GM12878 (cell line): ENCODE data around the gene SDHC. TPM values are rescaled to one million over a fixed set of nuclear protein-coding genes. Genes with fewer than 3 reads are reported as not detected.

Source experiments
- ATAC-seq: fragments of 200-7000 bp; cut with Tn5 transposase; 3 replicates; pipeline ENCODE4 v1.9.1; 2020; ENCODE audit warnings: mild to moderate bottlenecking, moderate library complexity
- BruUV-seq: library from RNA; stranded (reverse); fragments of 400-500 nt; replicated peaks from 2 replicates; lab custom pipeline; 2021; lab: Mats Ljungman, UMichigan
- CTCF ChIA-PET: fragments of 300-600 bp; sonication (Branson Sonifier 250); formaldehyde crosslinking; extraction: SDS; loops from one replicate; lab custom pipeline; 2021; ENCODE audit warnings: inconsistent platforms; lab: Yijun Ruan, JAX
- POLR2A ChIA-PET: fragments of 350-600 bp; formaldehyde crosslinking; extraction: SDS; loops from one replicate; lab custom pipeline; 2021; ENCODE audit warnings: inconsistent platforms; lab: Charles Lee
- RAD21 ChIA-PET: fragments of 300-600 bp; sonication (Branson Sonifier 250); formaldehyde crosslinking; loops from one replicate; lab custom pipeline; 2023; ENCODE audit warnings: antibody characterized with exemption; ENCODE audit not compliant: unreplicated experiment; lab: Charles Lee
- SMC1A ChIA-PET: fragments of 300-600 bp; sonication (Branson Sonifier 250); formaldehyde crosslinking; loops from one replicate; lab custom pipeline; 2023; ENCODE audit not compliant: unreplicated experiment, uncharacterized antibody; lab: Charles Lee
- DNase-seq: peaks from one replicate; pipeline ENCODE4 v3.0.0-alpha.2; 2011; ENCODE audit warnings: low read depth, low spot score
- FAIRE-seq: peaks from 3 replicates; lab custom pipeline; 2011; peaks lifted over from hg19 to GRCh38; lab: Jason Lieb, UNC
- H2AFZ ChIP-seq: 2 replicates; pipeline ENCODE4 v1.6.0; 2011; ENCODE audit warnings: low read depth, low read length, control low read depth; ENCODE audit not compliant: control insufficient read depth
- H3K27ac ChIP-seq: 2 replicates; pipeline ENCODE4 v1.5.1; 2011; ENCODE audit warnings: control low read depth; ENCODE audit not compliant: control insufficient read depth, insufficient read depth
- H3K27me3 ChIP-seq, 2 experiments: replicated peaks in 1 of 2; 2 replicates each; pipeline versions ENCODE4 v1.6.0 to v1.6.1; 2011; ENCODE audit warnings: low read length in 1 of 2; ENCODE audit not compliant: control insufficient read depth in 2 of 2, insufficient read depth in 2 of 2
- H3K36me3 ChIP-seq, 2 experiments: 2 replicates each; pipeline ENCODE4 v1.5.1; 2011; ENCODE audit warnings: low read length in 1 of 2; ENCODE audit not compliant: control insufficient read depth in 2 of 2, insufficient read depth in 2 of 2
- H3K4me1 ChIP-seq: 2 replicates; pipeline ENCODE4 v1.6.1; 2011; ENCODE audit warnings: mild to moderate bottlenecking, low read length, moderate library complexity, mixed read lengths; ENCODE audit not compliant: control insufficient read depth, insufficient read depth
- H3K4me2 ChIP-seq: 2 replicates; pipeline ENCODE4 v1.6.0; 2011; ENCODE audit warnings: control low read depth; ENCODE audit not compliant: control insufficient read depth, insufficient read depth
- H3K4me3 ChIP-seq: fragments of 200-600 bp; sonication (generic); 2 replicates; pipeline ENCODE4 v1.5.1; 2016
- H3K79me2 ChIP-seq: 2 replicates; pipeline ENCODE4 v1.6.0; 2011; ENCODE audit warnings: low read length; ENCODE audit not compliant: control insufficient read depth, insufficient read depth
- H3K9ac ChIP-seq: 2 replicates; pipeline ENCODE4 v1.8.0; 2011; ENCODE audit warnings: low read length, control low read depth, mixed read lengths; ENCODE audit not compliant: control insufficient read depth, insufficient read depth
- H3K9me3 ChIP-seq: replicated peaks from 3 replicates; pipeline ENCODE4 v1.5.1; 2011; ENCODE audit warnings: mild to moderate bottlenecking, low read length; ENCODE audit not compliant: control insufficient read depth, insufficient read depth
- H4K20me1 ChIP-seq: 2 replicates; pipeline ENCODE4 v1.6.0; 2011; ENCODE audit not compliant: control insufficient read depth, insufficient read depth
- ATF7 ChIP-seq: fragments of 450-650 bp; IDR thresholded peaks from 2 replicates; pipeline ENCODE4 v1.6.1; 2016; ENCODE audit warnings: low read depth, mild to moderate bottlenecking
- BCL11A ChIP-seq: IDR thresholded peaks from 2 replicates; pipeline ENCODE4 v1.6.1; 2011; ENCODE audit warnings: low read depth, low read length
- BCLAF1 ChIP-seq: fragments of 450-650 bp; IDR thresholded peaks from 2 replicates; pipeline ENCODE4 v1.6.1; 2017; ENCODE audit warnings: antibody characterized with exemption, mild to moderate bottlenecking, moderate library complexity
- EP300 ChIP-seq, 2 experiments: fragments of 150-350 bp in 1 of 2; IDR thresholded peaks; 2 replicates each; pipeline ENCODE4 v1.6.1; 2011 to 2012; ENCODE audit warnings: low read depth in 2 of 2, low read length in 2 of 2, borderline replicate concordance in 1 of 2, improper control_type of control experiment in 1 of 2, inconsistent platforms in 1 of 2; ENCODE audit not compliant: control insufficient read depth in 1 of 2
- HCFC1 ChIP-seq: fragments of 150-350 bp; IDR thresholded peaks from 2 replicates; pipeline ENCODE4 v1.6.1; 2014; ENCODE audit warnings: low read length
- IKZF2 ChIP-seq, 2 experiments: fragments of 450-650 bp; IDR thresholded peaks; 2 replicates each; pipeline ENCODE4 v1.6.1; 2017; ENCODE audit warnings: mild to moderate bottlenecking in 2 of 2, moderate library complexity in 2 of 2
- MLLT1 ChIP-seq: fragments of 450-650 bp; IDR thresholded peaks from 2 replicates; pipeline ENCODE4 v1.6.1; 2016; ENCODE audit warnings: mild to moderate bottlenecking
- MTA2 ChIP-seq: fragments of 450-650 bp; IDR thresholded peaks from 2 replicates; pipeline ENCODE4 v1.6.1; 2016; ENCODE audit warnings: low read depth, mild to moderate bottlenecking, moderate library complexity
- NBN ChIP-seq: fragments of 450-650 bp; IDR thresholded peaks from 2 replicates; pipeline ENCODE4 v1.6.1; 2016
- PKNOX1 ChIP-seq: fragments of 450-650 bp; IDR thresholded peaks from 2 replicates; pipeline ENCODE4 v1.6.1; 2016; ENCODE audit warnings: mild to moderate bottlenecking
- RB1 ChIP-seq: fragments of 450-650 bp; formaldehyde crosslinking; IDR thresholded peaks from 2 replicates; pipeline ENCODE4 v1.6.1; 2017; ENCODE audit warnings: mild to moderate bottlenecking, borderline replicate concordance
- RELB ChIP-seq: fragments of 450-650 bp; IDR thresholded peaks from 2 replicates; pipeline ENCODE4 v1.6.1; 2017; ENCODE audit warnings: low read depth, mild to moderate bottlenecking, moderate library complexity
- RUNX3 ChIP-seq: IDR thresholded peaks from 2 replicates; pipeline ENCODE4 v1.6.1; 2012; ENCODE audit warnings: low read length, inconsistent platforms
- SMAD1 ChIP-seq: fragments of 450-650 bp; IDR thresholded peaks from 2 replicates; pipeline ENCODE4 v1.6.1; 2018; ENCODE audit warnings: mild to moderate bottlenecking, low read depth; ENCODE audit not compliant: partially characterized antibody
- SPI1 ChIP-seq: IDR thresholded peaks from 2 replicates; pipeline ENCODE4 v1.6.1; 2011; ENCODE audit warnings: low read depth, mild to moderate bottlenecking, low read length, moderate library complexity, borderline replicate concordance; ENCODE audit not compliant: insufficient read depth
- TARDBP ChIP-seq: IDR thresholded peaks from 2 replicates; pipeline ENCODE4 v1.6.1; 2016; ENCODE audit warnings: borderline replicate concordance
- ZNF24 ChIP-seq: fragments of 450-650 bp; IDR thresholded peaks from 2 replicates; pipeline ENCODE4 v1.6.1; 2017; ENCODE audit warnings: antibody characterized with exemption, mild to moderate bottlenecking
- ZNF384 ChIP-seq: IDR thresholded peaks from 2 replicates; pipeline ENCODE4 v1.6.1; 2012; ENCODE audit warnings: low read depth, mild to moderate bottlenecking, low read length, improper control_type of control experiment, borderline replicate concordance
- WGBS: methylation state at CpG from one replicate; pipeline ENCODE4 v1.1.6; 2016; ENCODE audit warnings: low lambda C conversion rate; ENCODE audit not compliant: insufficient replicate concordance, insufficient coverage; ENCODE audit errors: missing lambda C conversion rate; 5-methylcytosine and 5-hydroxymethylcytosine counted together
- in situ Hi-C: fragments of 300-500 bp; cut with MboI; formaldehyde crosslinking; loops from 9 replicates; pipeline ENCODE4 v1.14.3; 2018; ENCODE audit warnings: mixed read lengths
- intact Hi-C: fragments of 100-400 bp; cut with micrococcal nuclease; formaldehyde crosslinking; loops from one replicate; pipeline ENCODE4 v1.14.2; 2022; ENCODE audit not compliant: unreplicated experiment
- polyA plus RNA-seq, 11 experiments: library from polyadenylated mRNA; depleted of rRNA in 4 of 11; unstranded in 6 of 11; stranded (reverse) in 5 of 11; fragments of >200 nt; fragmentation: Nextera tagmentation in 4 of 11; fragmentation: Illumina TruSeq in 1 of 11; extraction: Ambion mirVana in 4 of 11; extraction: Trizol in 1 of 11; gene quantifications; 1 replicate in 1 of 11; 2 replicates in 10 of 11; pipeline versions ENCODE4 v1.2.1 to v1.2.3, GENCODE V29; 2011 to 2016; ENCODE audit warnings: inconsistent platforms in 2 of 11, missing spikeins in 2 of 11, low read depth in 1 of 11
- total RNA-seq, 4 experiments: library from RNA; depleted of rRNA in 3 of 4; stranded (reverse); fragments of >200 nt in 3 of 4; fragmentation: Illumina TruSeq in 1 of 4; extraction: Trizol in 1 of 4; gene quantifications; 2 replicates each; pipeline versions ENCODE4 v1.2.1 to v1.2.3, GENCODE V29; 2013 to 2021

Gene SDHC
- total and polyA plus RNA-seq, 10 of the 15 experiments (the other 5 are each of a cell fraction or from before 2014, with no cell fraction given), result 18.4 to 340 (median 178) TPM

GRCh38 chr1:161298116-161298515, 16.1 kb upstream of the SDHC start:
- intact Hi-C loops (no loop called here), in situ Hi-C loops (no loop called here)

More at GRCh38 chr1:161298116-161298515, 16.1 kb upstream of the SDHC start:
- FAIRE-seq (no peak), DNase-seq (no peak), ATAC-seq (peak; percentile 94)
- Histone ChIP-seq H3K27me3 (no peaks in the 10 kb centered on the region), H3K79me2 (no peaks in the 10 kb centered on the region), H3K9ac (no peak overlapping the region), H3K4me1 (peaks cover 10% of the 10 kb centered on the region; the same call in 1 of the 2 replicates), H3K4me2 (peak overlapping the region; percentile 44; the same call in 1 of the 2 replicates), H3K9me3 (no peaks in the 10 kb centered on the region), H3K27ac (no peak overlapping the region), H4K20me1 (no peaks in the 10 kb centered on the region), H2AFZ (no peak overlapping the region), H3K36me3 (no peaks in the 10 kb centered on the region), H3K4me3 (no peak overlapping the region)
- no TSS peak for BruUV-seq
- ChIA-PET CTCF (no interaction called here), SMC1A (no interaction called here), POLR2A (interaction anchor here (0.6 kb wide), 1 partner anchor 10 kb away, joined by 3 read pairs; no protein-coding TSS in a partner anchor), RAD21 (no interaction called here)
- TF ChIP-seq HCFC1 (no peak), RUNX3 (peak; percentile 51; the same call in 1 of the 2 replicates), TARDBP (no peak), EP300 (IDR thresholded peaks at IDR 0.05; ENCODE audit: borderline replicate concordance in 1 of 2, control insufficient read depth in 1 of 2, low read depth in 2 of 2, low read length in 2 of 2) (no peak), ATF7 (peak; percentile 69), ZNF24 (peak; percentile 96), MLLT1 (0 out of 2 replicates have a peak, but pooled peaks have one; percentile 36), IKZF2 (IDR thresholded peaks at IDR 0.05) (peak; percentile 56 to 58; a peak in 2 of 4 replicates), RB1 (no peak), PKNOX1 (peak; percentile 70; the same call in 1 of the 2 replicates), ZNF384 (peak; percentile 74; the same call in 1 of the 2 replicates), BCL11A (0 out of 2 replicates have a peak, but pooled peaks have one; percentile 9), BCLAF1 (no peak), MTA2 (peak; percentile 88), NBN (peak; percentile 91), RELB (peak; percentile 35; the same call in 1 of the 2 replicates), SPI1 (peak; percentile 91), SMAD1 (no peak)
- 53% methylated on average over 6 of the region's 6 CpGs for WGBS
